NB4 (cell line): Measurements from ENCODE around the gene SULF2.

Experiments
- MYC ChIP-seq: IDR thresholded peaks from 2 replicates; pipeline ENCODE4 v1.6.1; 2011; ENCODE audit warnings: low read depth, low read length
- POLR2A ChIP-seq: IDR thresholded peaks from 2 replicates; pipeline ENCODE4 v1.6.1; 2011; ENCODE audit warnings: mild to moderate bottlenecking; ENCODE audit not compliant: insufficient read length; ENCODE audit errors: extremely low read depth
- TF ChIP-seq, protein P1 (sequence below): IDR thresholded peaks from 2 replicates; pipeline ENCODE4 v1.6.1; 2011; ENCODE audit warnings: low read depth, low read length
- TF ChIP-seq, protein P2 (sequence below): IDR thresholded peaks from one replicate; pipeline ENCODE4 v1.5.1; 2012; ENCODE audit warnings: low read depth, low read length

DNA sequence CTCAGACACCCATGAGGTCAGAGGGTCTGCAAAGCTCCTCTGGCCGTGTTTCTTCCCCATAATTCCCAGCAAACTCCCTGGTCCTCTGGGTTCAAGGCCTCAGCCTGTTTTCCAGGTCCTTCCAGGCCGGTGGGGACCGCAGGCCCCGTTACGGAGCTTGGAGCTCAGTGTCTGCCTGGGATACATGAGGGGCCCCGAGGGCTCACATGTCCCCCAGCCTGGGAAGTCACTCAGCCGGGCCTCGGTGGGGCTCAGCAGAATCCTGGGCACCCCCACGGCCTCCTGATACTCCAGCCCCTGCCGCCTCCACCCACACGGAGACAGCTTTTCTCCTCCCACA, 3.4 kb upstream of the SULF2 start:
- TF ChIP-seq, protein P1, sequence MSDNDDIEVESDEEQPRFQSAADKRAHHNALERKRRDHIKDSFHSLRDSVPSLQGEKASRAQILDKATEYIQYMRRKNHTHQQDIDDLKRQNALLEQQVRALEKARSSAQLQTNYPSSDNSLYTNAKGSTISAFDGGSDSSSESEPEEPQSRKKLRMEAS, result no peak
- TF ChIP-seq, protein P2, sequence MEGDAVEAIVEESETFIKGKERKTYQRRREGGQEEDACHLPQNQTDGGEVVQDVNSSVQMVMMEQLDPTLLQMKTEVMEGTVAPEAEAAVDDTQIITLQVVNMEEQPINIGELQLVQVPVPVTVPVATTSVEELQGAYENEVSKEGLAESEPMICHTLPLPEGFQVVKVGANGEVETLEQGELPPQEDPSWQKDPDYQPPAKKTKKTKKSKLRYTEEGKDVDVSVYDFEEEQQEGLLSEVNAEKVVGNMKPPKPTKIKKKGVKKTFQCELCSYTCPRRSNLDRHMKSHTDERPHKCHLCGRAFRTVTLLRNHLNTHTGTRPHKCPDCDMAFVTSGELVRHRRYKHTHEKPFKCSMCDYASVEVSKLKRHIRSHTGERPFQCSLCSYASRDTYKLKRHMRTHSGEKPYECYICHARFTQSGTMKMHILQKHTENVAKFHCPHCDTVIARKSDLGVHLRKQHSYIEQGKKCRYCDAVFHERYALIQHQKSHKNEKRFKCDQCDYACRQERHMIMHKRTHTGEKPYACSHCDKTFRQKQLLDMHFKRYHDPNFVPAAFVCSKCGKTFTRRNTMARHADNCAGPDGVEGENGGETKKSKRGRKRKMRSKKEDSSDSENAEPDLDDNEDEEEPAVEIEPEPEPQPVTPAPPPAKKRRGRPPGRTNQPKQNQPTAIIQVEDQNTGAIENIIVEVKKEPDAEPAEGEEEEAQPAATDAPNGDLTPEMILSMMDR, result no peak
- TF ChIP-seq POLR2A (no peak), MYC (no peak)
